Activated CD8-positive, alpha-beta T cell treated with anti-CD3 and anti-CD28 coated beads for 36 hours (primary cell): ENCODE measurements around the gene NFATC4. TPM values are rescaled to one million over a fixed set of nuclear protein-coding genes. Genes with fewer than 3 reads are reported as not detected.

Source experiments
- ATAC-seq: fragments of 200-7000 bp; cut with Tn5 transposase; one replicate; pipeline ENCODE4 v1.10.0; 2021; ENCODE audit warnings: mild to moderate bottlenecking, moderate library complexity
- CTCF ChIA-PET: fragments of 350-600 bp; sonication (Branson Sonifier 250); formaldehyde crosslinking; loops from one replicate; lab custom pipeline; 2021; ENCODE audit warnings: antibody characterized with exemption; lab: Charles Lee
- POLR2A ChIA-PET: fragments of 350-600 bp; sonication (Branson Sonifier 250); formaldehyde crosslinking; loops from one replicate; lab custom pipeline; 2021; ENCODE audit warnings: antibody characterized with exemption; lab: Charles Lee
- DNase-seq: peaks from one replicate; pipeline ENCODE4 v3.0.0-alpha.2; 2020
- H3K27ac Mint-ChIP-seq: one replicate; pipeline ENCODE4 v1.8.0; 2021; ENCODE audit warnings: mild to moderate bottlenecking, mixed read lengths
- H3K27me3 Mint-ChIP-seq: one replicate; pipeline ENCODE4 v1.8.0; 2021; ENCODE audit warnings: mixed read lengths
- H3K36me3 Mint-ChIP-seq: one replicate; pipeline ENCODE4 v1.8.0; 2021; ENCODE audit warnings: low read depth, mixed read lengths
- H3K4me1 Mint-ChIP-seq: one replicate; pipeline ENCODE4 v1.8.0; 2021; ENCODE audit warnings: low read depth, mixed read lengths
- H3K4me3 Mint-ChIP-seq: one replicate; pipeline ENCODE4 v1.8.0; 2021; ENCODE audit warnings: mild to moderate bottlenecking, moderate library complexity, mixed read lengths
- H3K9me3 Mint-ChIP-seq: one replicate; pipeline ENCODE4 v1.8.0; 2021; ENCODE audit warnings: mixed read lengths
- CTCF ChIP-seq: fragments of 200-600 bp; IDR thresholded peaks from one replicate; pipeline ENCODE4 v1.8.0; 2022; ENCODE audit warnings: antibody characterized with exemption, mild to moderate bottlenecking
- intact Hi-C: fragments of 100-400 bp; cut with micrococcal nuclease; formaldehyde crosslinking; loops from one replicate; pipeline ENCODE4 v1.10.0; 2022
- total RNA-seq, 2 experiments: library from RNA; stranded (reverse); gene quantifications; one replicate each; pipeline ENCODE4 v1.2.3, GENCODE V29; 2021

NFATC4 gene
- total RNA-seq, 2 experiments from 2014 or later = 1.3 to 2.0 TPM

GRCh38 chr14:24379907-24380730 lies 12.1 kb downstream of the NFATC4 start:
- H3K4me1 Mint-ChIP-seq = no peaks in the 10 kb centered on the region
- H3K27me3 Mint-ChIP-seq = peaks cover 2% of the 10 kb centered on the region
- H3K4me3 Mint-ChIP-seq = no peak overlapping the region
- TF ChIP-seq CTCF = no peak
- H3K9me3 Mint-ChIP-seq = no peaks in the 10 kb centered on the region
- ChIA-PET POLR2A (interaction anchor here (1.0 kb wide), 1 partner anchor 11 kb away, joined by 3 read pairs; no protein-coding TSS in a partner anchor), CTCF (interaction anchor here (0.7 to 1.8 kb wide), 4 partner anchors 47 to 57 kb away, joined by 3 to 5 read pairs (median 4); no protein-coding TSS in a partner anchor)
- ATAC-seq = no peak
- intact Hi-C loops = no loop called here
- no peak overlapping the region for H3K27ac Mint-ChIP-seq
- no peak for DNase-seq
- H3K36me3 Mint-ChIP-seq = no peaks in the 10 kb centered on the region

- intact Hi-C loops = no loop called here
Observed at GRCh38 chr14:24381363-24382063, 13.5 kb downstream of the NFATC4 start.

GRCh38 chr14:24382064-24382371 lies 14.0 kb downstream of the NFATC4 start:
- TF ChIP-seq CTCF = no peak
- CTCF ChIA-PET = interaction anchor here (0.7 to 2.0 kb wide), 2 partner anchors 48 to 49 kb away, joined by 5 to 9 read pairs; no protein-coding TSS in a partner anchor
- POLR2A ChIA-PET = interaction anchor here (0.6 kb wide), 1 partner anchor 23 kb away, joined by 3 read pairs; no protein-coding TSS in a partner anchor

More at GRCh38 chr14:24381363-24382063, 13.5 kb downstream of the NFATC4 start:
- DNase-seq (peak; percentile 28), ATAC-seq (peak; percentile 81)
- H3K27me3 Mint-ChIP-seq = peaks cover 2% of the 10 kb centered on the region
- no peak overlapping the region for H3K27ac Mint-ChIP-seq
- no peaks in the 10 kb centered on the region for H3K36me3 Mint-ChIP-seq
- ChIA-PET CTCF (interaction anchor here (2.0 kb wide), 1 partner anchor 48 kb away, joined by 9 read pairs; no protein-coding TSS in a partner anchor), POLR2A (interaction anchor here (0.6 kb wide), 1 partner anchor 23 kb away, joined by 3 read pairs; no protein-coding TSS in a partner anchor)
- no peak overlapping the region for H3K4me3 Mint-ChIP-seq
- no peaks in the 10 kb centered on the region for H3K9me3 Mint-ChIP-seq
- TF ChIP-seq CTCF = no peak
- H3K4me1 Mint-ChIP-seq = no peaks in the 10 kb centered on the region

GRCh38 chr14:24384169-24384568 lies 16.2 kb downstream of the NFATC4 start:
- Mint-ChIP-seq H3K27ac (no peak overlapping the region), H3K36me3 (no peaks in the 10 kb centered on the region), H3K9me3 (no peaks in the 10 kb centered on the region), H3K27me3 (peaks cover 2% of the 10 kb centered on the region), H3K4me1 (no peaks in the 10 kb centered on the region), H3K4me3 (no peak overlapping the region)
- TF ChIP-seq CTCF = no peak
- ChIA-PET CTCF (interaction anchor here (0.9 kb wide), 1 partner anchor 18 kb away, joined by 3 read pairs; no protein-coding TSS in a partner anchor), POLR2A (no interaction called here)
- DNase-seq (no peak), ATAC-seq (no peak)
- intact Hi-C loops = no loop called here

More at GRCh38 chr14:24382064-24382371, 14.0 kb downstream of the NFATC4 start:
- no peaks in the 10 kb centered on the region for H3K36me3 Mint-ChIP-seq
- DNase-seq (no peak), ATAC-seq (no peak)
- no peak overlapping the region for H3K4me3 Mint-ChIP-seq
- H3K9me3 Mint-ChIP-seq = no peaks in the 10 kb centered on the region
- no peak overlapping the region for H3K27ac Mint-ChIP-seq
- intact Hi-C loops = no loop called here
- H3K27me3 Mint-ChIP-seq = peaks cover 2% of the 10 kb centered on the region
- H3K4me1 Mint-ChIP-seq = no peaks in the 10 kb centered on the region
